Stomach (tissue), 4 donors: ENCODE results near the gene ZNF607.

Experiments used
- EP300 ChIP-seq: sonication (generic); formaldehyde crosslinking; IDR thresholded peaks from one replicate; pipeline ENCODE4 v1.6.1; 2017; ENCODE audit warnings: antibody characterized with exemption
- POLR2A ChIP-seq, 4 donors: fragments of 450-650 bp; IDR thresholded peaks; one replicate each; pipeline ENCODE4 v1.6.1; 2016; ENCODE audit warnings: antibody characterized with exemption in 4 of 4, control low read depth in 2 of 4, mild to moderate bottlenecking in 1 of 4, moderate library complexity in 1 of 4
- TF ChIP-seq, protein P1 (sequence below), 7 experiments: fragments of 450-650 bp in 4 of 7; fragments of 200-600 bp in 3 of 7; sonication (generic) in 3 of 7; IDR thresholded peaks; one replicate each; pipeline ENCODE4 v1.5.1; 2016 to 2019; ENCODE audit warnings: antibody characterized with exemption in 7 of 7, control low read depth in 2 of 7, mild to moderate bottlenecking in 1 of 7

DNA sequence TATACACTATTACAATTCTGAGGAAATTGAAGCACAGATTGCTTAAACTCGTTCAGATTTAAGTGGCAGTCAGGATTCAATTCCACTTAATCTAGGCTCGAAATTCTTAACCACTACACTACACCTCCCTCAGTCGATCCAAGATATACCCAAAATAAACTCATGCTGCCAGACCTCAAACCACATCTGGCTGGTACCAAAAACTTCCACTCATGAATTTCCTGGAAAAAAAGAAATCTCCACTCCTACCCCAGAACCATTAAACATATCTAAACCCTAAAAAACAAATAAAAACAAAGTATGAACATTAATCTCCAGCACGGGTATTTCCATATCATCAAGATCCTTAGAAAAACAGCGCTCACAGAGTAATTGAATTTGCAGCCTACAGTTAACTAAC, 65.4 kb downstream of the ZNF607 start:
- TF ChIP-seq POLR2A (IDR thresholded peaks at IDR 0.05) (no peak), EP300 (no peak)
- TF ChIP-seq, protein P1, sequence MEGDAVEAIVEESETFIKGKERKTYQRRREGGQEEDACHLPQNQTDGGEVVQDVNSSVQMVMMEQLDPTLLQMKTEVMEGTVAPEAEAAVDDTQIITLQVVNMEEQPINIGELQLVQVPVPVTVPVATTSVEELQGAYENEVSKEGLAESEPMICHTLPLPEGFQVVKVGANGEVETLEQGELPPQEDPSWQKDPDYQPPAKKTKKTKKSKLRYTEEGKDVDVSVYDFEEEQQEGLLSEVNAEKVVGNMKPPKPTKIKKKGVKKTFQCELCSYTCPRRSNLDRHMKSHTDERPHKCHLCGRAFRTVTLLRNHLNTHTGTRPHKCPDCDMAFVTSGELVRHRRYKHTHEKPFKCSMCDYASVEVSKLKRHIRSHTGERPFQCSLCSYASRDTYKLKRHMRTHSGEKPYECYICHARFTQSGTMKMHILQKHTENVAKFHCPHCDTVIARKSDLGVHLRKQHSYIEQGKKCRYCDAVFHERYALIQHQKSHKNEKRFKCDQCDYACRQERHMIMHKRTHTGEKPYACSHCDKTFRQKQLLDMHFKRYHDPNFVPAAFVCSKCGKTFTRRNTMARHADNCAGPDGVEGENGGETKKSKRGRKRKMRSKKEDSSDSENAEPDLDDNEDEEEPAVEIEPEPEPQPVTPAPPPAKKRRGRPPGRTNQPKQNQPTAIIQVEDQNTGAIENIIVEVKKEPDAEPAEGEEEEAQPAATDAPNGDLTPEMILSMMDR (IDR thresholded peaks at IDR 0.05), result no peak
